ENCODE results near the gene DOK3. TPM values are rescaled to one million over a fixed set of nuclear protein-coding genes. Genes with fewer than 3 reads are reported as not detected.
"Not testable (repeated sequence)": the region's sequence is repeated elsewhere in the genome, so short reads cannot be mapped to it uniquely, and the experiment has no call there.

The DOK3 gene
- total and polyA plus RNA-seq, 2 of the 13 experiments (the other 11 are each of a cell fraction or from before 2014, with no cell fraction given) = 1.4 to 1.5 TPM

DNA sequence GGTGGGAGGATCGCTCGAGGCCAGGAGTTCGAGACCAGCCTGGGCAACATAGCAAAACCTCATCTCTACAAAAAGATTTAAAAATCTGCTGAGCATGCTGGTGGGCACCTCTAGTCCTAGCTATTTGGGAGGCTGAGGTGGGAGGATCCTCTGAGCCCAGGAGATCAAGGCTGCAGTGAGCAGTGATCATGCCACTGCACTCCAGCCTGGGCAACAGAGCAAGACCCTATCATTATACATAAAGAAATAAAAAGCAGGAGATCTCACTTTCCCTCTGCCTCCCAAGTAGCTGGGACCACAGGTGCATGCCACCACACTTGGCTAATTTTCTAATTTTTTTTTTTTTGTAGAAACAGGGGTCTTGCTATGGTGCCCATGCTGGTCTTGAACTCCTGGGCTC lies 23.9 kb downstream of the DOK3 start:
- H3K79me2 ChIP-seq (ENCODE audit: insufficient read depth, low read length); in situ Hi-C loops (cut with HindIII; ENCODE audit: extremely low pct_ligation_motif_present, low pct_unique_long_range_greater_than_20kb); CTCF ChIA-PET (ENCODE audit: low intra/inter-chr PET ratio, low total read pairs); H3K9ac ChIP-seq (ENCODE audit: insufficient read depth, low read depth, low read length); H3K4me3 ChIP-seq (replicated peaks in 1 of 3; ENCODE audit: insufficient read depth in 1 of 3, low read depth in 2 of 3, low read length in 3 of 3); intact Hi-C loops (cut with micrococcal nuclease; ENCODE audit: unreplicated experiment); ATAC-seq; H3K4me2 ChIP-seq (ENCODE audit: low read depth, low read length); H3K27me3 ChIP-seq (ENCODE audit: control insufficient read depth in 1 of 2, insufficient read depth in 2 of 2, low read length in 2 of 2); BruUV-seq (replicated peaks); FAIRE-seq; H3K9me3 ChIP-seq (ENCODE audit: low read length); H4K20me1 ChIP-seq (ENCODE audit: insufficient read depth, low read length); DNase-seq (ENCODE audit: low spot score); POLR2A ChIA-PET; H2AFZ ChIP-seq (ENCODE audit: low read length); H3K27ac ChIP-seq (ENCODE audit: extremely low read length, insufficient read depth, low read length); H3K4me1 ChIP-seq (ENCODE audit: insufficient read depth, low read length): not testable (repeated sequence)
- 100% methylated on average over 3 of the region's 3 CpGs for WGBS (ENCODE audit: low lambda C conversion rate)
- H3K36me3 ChIP-seq (replicated peaks in 1 of 2; ENCODE audit: control insufficient read depth in 1 of 2, insufficient read depth in 2 of 2, low read length in 2 of 2) = peaks cover 13 to 14% of the 10 kb centered on the region in 2 experiments; a peak in 4 of 5 replicates
- TF ChIP-seq ZNF121 (CRISPR knock-in tag; IDR thresholded peaks at IDR 0.05) = 0 out of 2 replicates have a peak, but pooled peaks have one; percentile 10

GRCh38 chr5:177484902-177485549 lies 24.6 kb downstream of the DOK3 start:
- DNase-seq (ENCODE audit: low spot score) = no peak
- Histone ChIP-seq H3K79me2 (ENCODE audit: insufficient read depth, low read length) (no peaks in the 10 kb centered on the region), H3K9ac (ENCODE audit: insufficient read depth, low read depth, low read length) (no peak overlapping the region), H3K9me3 (ENCODE audit: low read length) (no peaks in the 10 kb centered on the region), H3K4me2 (ENCODE audit: low read depth, low read length) (no peak overlapping the region), H3K36me3 (replicated peaks in 1 of 2; ENCODE audit: control insufficient read depth in 1 of 2, insufficient read depth in 2 of 2, low read length in 2 of 2) (peaks cover 7 to 10% of the 10 kb centered on the region in 2 experiments; a peak in 4 of 5 replicates), H3K4me3 (replicated peaks in 1 of 3; ENCODE audit: insufficient read depth in 1 of 3, low read depth in 2 of 3, low read length in 3 of 3) (no peak overlapping the region), H4K20me1 (ENCODE audit: insufficient read depth, low read length) (no peaks in the 10 kb centered on the region), H2AFZ (ENCODE audit: low read length) (no peak overlapping the region), H3K4me1 (ENCODE audit: insufficient read depth, low read length) (no peaks in the 10 kb centered on the region), H3K27ac (ENCODE audit: extremely low read length, insufficient read depth, low read length) (no peak overlapping the region), H3K27me3 (ENCODE audit: control insufficient read depth in 1 of 2, insufficient read depth in 2 of 2, low read length in 2 of 2) (no peaks in the 10 kb centered on the region)
- in situ Hi-C loops (cut with HindIII; ENCODE audit: extremely low pct_ligation_motif_present, low pct_unique_long_range_greater_than_20kb) = no loop called here
- no peak for FAIRE-seq
- intact Hi-C loops (cut with micrococcal nuclease; ENCODE audit: unreplicated experiment) = no loop called here
- no TSS peak for BruUV-seq (replicated peaks)
- WGBS (ENCODE audit: low lambda C conversion rate) = 81% methylated on average over 10 of the region's 13 CpGs
- POLR2A ChIA-PET = no interaction called here
- CTCF ChIA-PET (ENCODE audit: low intra/inter-chr PET ratio, low total read pairs) = no interaction called here
- ATAC-seq = no peak
- TF ChIP-seq, protein P1, sequence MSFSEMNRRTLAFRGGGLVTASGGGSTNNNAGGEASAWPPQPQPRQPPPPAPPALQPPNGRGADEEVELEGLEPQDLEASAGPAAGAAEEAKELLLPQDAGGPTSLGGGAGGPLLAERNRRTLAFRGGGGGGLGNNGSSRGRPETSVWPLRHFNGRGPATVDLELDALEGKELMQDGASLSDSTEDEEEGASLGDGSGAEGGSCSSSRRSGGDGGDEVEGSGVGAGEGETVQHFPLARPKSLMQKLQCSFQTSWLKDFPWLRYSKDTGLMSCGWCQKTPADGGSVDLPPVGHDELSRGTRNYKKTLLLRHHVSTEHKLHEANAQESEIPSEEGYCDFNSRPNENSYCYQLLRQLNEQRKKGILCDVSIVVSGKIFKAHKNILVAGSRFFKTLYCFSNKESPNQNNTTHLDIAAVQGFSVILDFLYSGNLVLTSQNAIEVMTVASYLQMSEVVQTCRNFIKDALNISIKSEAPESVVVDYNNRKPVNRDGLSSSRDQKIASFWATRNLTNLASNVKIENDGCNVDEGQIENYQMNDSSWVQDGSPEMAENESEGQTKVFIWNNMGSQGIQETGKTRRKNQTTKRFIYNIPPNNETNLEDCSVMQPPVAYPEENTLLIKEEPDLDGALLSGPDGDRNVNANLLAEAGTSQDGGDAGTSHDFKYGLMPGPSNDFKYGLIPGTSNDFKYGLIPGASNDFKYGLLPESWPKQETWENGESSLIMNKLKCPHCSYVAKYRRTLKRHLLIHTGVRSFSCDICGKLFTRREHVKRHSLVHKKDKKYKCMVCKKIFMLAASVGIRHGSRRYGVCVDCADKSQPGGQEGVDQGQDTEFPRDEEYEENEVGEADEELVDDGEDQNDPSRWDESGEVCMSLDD (CRISPR knock-in tag; IDR thresholded peaks at IDR 0.05; ENCODE audit: borderline replicate concordance) = no peak
- TF ChIP-seq ZNF615 (CRISPR knock-in tag; IDR thresholded peaks at IDR 0.05; ENCODE audit: borderline replicate concordance) (no peak), PHF5A (CRISPR knock-in tag; IDR thresholded peaks at IDR 0.05; ENCODE audit: low read depth, unreplicated experiment) (no peak), DNMT3B (CRISPR knock-in tag; conservative IDR thresholded peaks at IDR 0.05) (no peak), PCBP1 (IDR thresholded peaks at IDR 0.05; ENCODE audit: borderline replicate concordance, low read depth, low read length) (no peak), ZNF543 (CRISPR knock-in tag; IDR thresholded peaks at IDR 0.05) (no peak), ZSCAN20 (CRISPR knock-in tag; IDR thresholded peaks at IDR 0.05; ENCODE audit: borderline replicate concordance) (no peak), TERF1 (CRISPR knock-in tag; IDR thresholded peaks at IDR 0.05) (no peak), ZNF383 (CRISPR knock-in tag; IDR thresholded peaks at IDR 0.05; ENCODE audit: borderline replicate concordance) (no peak), PRMT3 (CRISPR knock-in tag; IDR thresholded peaks at IDR 0.05; ENCODE audit: borderline replicate concordance, low read depth) (no peak), ZNF891 (CRISPR knock-in tag; IDR thresholded peaks at IDR 0.05) (no peak), HNRNPUL1 (IDR thresholded peaks at IDR 0.05; ENCODE audit: low read depth, low read length) (no peak)
- TF ChIP-seq, protein P2, sequence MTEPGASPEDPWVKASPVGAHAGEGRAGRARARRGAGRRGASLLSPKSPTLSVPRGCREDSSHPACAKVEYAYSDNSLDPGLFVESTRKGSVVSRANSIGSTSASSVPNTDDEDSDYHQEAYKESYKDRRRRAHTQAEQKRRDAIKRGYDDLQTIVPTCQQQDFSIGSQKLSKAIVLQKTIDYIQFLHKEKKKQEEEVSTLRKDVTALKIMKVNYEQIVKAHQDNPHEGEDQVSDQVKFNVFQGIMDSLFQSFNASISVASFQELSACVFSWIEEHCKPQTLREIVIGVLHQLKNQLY (CRISPR knock-in tag; IDR thresholded peaks at IDR 0.05) = no peak
